ENCODE data around the gene ZNF282. TPM values are rescaled to one million over a fixed set of nuclear protein-coding genes. Genes with fewer than 3 reads are reported as not detected.
"Not testable (repeated sequence)": the region's sequence is repeated elsewhere in the genome, so short reads cannot be mapped to it uniquely, and the experiment has no call there.

ZNF282 gene
- total RNA-seq, 2 experiments from 2014 or later = 21.6 to 22.0 TPM

DNA sequence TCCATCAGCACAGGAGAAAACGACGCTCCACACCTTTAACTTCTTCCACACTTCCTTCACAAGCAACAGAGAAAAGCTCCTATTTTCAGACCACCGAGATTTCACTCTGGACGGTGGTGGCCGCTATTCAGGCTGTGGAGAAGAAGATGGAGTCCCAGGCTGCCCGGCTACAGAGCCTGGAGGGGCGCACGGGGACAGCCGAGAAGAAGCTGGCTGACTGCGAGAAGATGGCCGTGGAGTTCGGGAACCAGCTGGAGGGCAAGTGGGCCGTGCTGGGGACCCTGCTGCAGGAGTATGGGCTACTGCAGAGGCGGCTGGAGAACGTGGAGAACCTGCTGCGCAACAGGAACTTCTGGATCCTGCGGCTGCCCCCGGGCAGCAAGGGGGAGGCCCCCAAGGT is 54.8 kb downstream of the ZNF282 start:
- H3K27me3 Mint-ChIP-seq (ENCODE audit: low read depth); DNase-seq; H3K9me3 Mint-ChIP-seq; intact Hi-C loops (cut with micrococcal nuclease); H3K27ac Mint-ChIP-seq; H3K36me3 Mint-ChIP-seq (ENCODE audit: low read depth); H3K4me3 Mint-ChIP-seq: not testable (repeated sequence)
- CTCF ChIA-PET = interaction anchor here (0.6 to 6.9 kb wide), 6 partner anchors 9 to 374 kb away, joined by 3 to 49 read pairs (median 4); partner anchors contain the start of genes ZNF398 and ZNF783
- peaks cover 44% of the 10 kb centered on the region for H3K4me1 Mint-ChIP-seq (ENCODE audit: low read depth)

DNA sequence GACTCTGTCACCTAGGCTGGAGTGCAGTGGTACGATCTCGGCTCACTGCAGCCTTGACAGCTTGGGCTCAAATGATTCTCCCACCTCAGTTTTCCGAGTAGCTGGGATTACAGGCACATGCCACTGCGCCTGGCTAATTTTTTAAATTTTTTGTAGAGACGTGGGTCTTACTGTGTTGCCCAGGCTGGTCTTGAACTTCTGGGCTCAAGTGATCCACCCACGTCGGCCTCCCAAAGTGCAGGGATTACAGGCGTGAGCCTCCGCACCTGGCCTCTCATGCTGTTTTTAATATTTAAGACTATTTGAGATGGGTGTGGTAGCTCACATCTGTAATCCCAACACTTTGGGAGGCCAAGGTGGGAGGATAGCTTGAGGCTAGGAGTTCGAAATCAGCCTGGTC is 56.2 kb downstream of the ZNF282 start:
- peaks cover 31% of the 10 kb centered on the region for H3K4me1 Mint-ChIP-seq (ENCODE audit: low read depth)
- H3K36me3 Mint-ChIP-seq (ENCODE audit: low read depth); H3K27ac Mint-ChIP-seq; H3K9me3 Mint-ChIP-seq; H3K4me3 Mint-ChIP-seq; intact Hi-C loops (cut with micrococcal nuclease); H3K27me3 Mint-ChIP-seq (ENCODE audit: low read depth); DNase-seq: not testable (repeated sequence)
- CTCF ChIA-PET = interaction anchor here (2.3 to 6.9 kb wide), 2 partner anchors 10 to 33 kb away, joined by 9 to 49 read pairs; partner anchors contain the start of gene ZNF783

GRCh38 chr7:149252378-149252777 is 57.0 kb downstream of the ZNF282 start:
- Mint-ChIP-seq H3K9me3 (no peaks in the 10 kb centered on the region), H3K27ac (no peak overlapping the region), H3K4me1 (ENCODE audit: low read depth) (peaks cover 27% of the 10 kb centered on the region), H3K4me3 (no peak overlapping the region), H3K36me3 (ENCODE audit: low read depth) (peaks cover 2% of the 10 kb centered on the region), H3K27me3 (ENCODE audit: low read depth) (no peaks in the 10 kb centered on the region)
- intact Hi-C loops (cut with micrococcal nuclease) = no loop called here
- CTCF ChIA-PET = interaction anchor here (2.3 to 6.9 kb wide), 2 partner anchors 9 to 32 kb away, joined by 9 to 49 read pairs; partner anchors contain the start of gene ZNF783
- DNase-seq = no peak

GRCh38 chr7:149253665-149254064 is 58.3 kb downstream of the ZNF282 start:
- CTCF ChIA-PET = interaction anchor here (2.3 to 6.9 kb wide), 2 partner anchors 8 to 31 kb away, joined by 9 to 49 read pairs; partner anchors contain the start of gene ZNF783
- no peak for DNase-seq
- no peaks in the 10 kb centered on the region for H3K27me3 Mint-ChIP-seq (ENCODE audit: low read depth)
- intact Hi-C loops (cut with micrococcal nuclease) = no loop called here
- H3K36me3 Mint-ChIP-seq (ENCODE audit: low read depth) = peaks cover 1% of the 10 kb centered on the region
- H3K27ac Mint-ChIP-seq = no peak overlapping the region
- H3K4me1 Mint-ChIP-seq (ENCODE audit: low read depth) = peaks cover 14% of the 10 kb centered on the region
- H3K9me3 Mint-ChIP-seq = no peaks in the 10 kb centered on the region
- H3K4me3 Mint-ChIP-seq = no peak overlapping the region

GRCh38 chr7:149254181-149254858 is 59.0 kb downstream of the ZNF282 start:
- intact Hi-C loops (cut with micrococcal nuclease) = no loop called here
- no peak for DNase-seq
- no peaks in the 10 kb centered on the region for H3K27me3 Mint-ChIP-seq (ENCODE audit: low read depth)
- peaks cover 8% of the 10 kb centered on the region for H3K4me1 Mint-ChIP-seq (ENCODE audit: low read depth)
- H3K27ac Mint-ChIP-seq = no peak overlapping the region
- H3K9me3 Mint-ChIP-seq = no peaks in the 10 kb centered on the region
- CTCF ChIA-PET = no interaction called here
- no peak overlapping the region for H3K4me3 Mint-ChIP-seq
- peaks cover 1% of the 10 kb centered on the region for H3K36me3 Mint-ChIP-seq (ENCODE audit: low read depth)

DNA sequence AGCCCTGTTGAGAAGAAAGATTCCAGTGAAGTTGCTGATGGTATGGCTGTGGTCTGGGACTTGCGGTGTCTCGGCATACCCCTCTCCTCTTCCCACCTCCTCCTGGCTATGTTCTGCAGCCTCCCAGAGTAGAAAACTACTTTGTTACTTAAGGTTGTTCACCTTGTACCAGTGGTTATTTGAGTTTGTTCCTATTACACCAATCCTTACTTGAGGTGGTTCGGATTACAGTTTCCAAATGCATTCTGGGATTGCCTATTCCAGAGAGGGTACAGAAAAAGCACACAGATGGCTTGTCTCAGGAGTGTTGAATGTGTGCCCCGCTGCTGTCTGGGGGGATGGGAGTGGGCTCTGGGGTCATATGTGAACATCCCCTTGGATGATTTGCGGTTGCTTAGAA is 59.8 kb downstream of the ZNF282 start:
- no peaks in the 10 kb centered on the region for H3K27me3 Mint-ChIP-seq (ENCODE audit: low read depth)
- H3K4me1 Mint-ChIP-seq (ENCODE audit: low read depth) = peaks cover 1% of the 10 kb centered on the region
- DNase-seq = no peak
- intact Hi-C loops (cut with micrococcal nuclease) = no loop called here
- H3K36me3 Mint-ChIP-seq (ENCODE audit: low read depth) = peaks cover 1% of the 10 kb centered on the region
- CTCF ChIA-PET = no interaction called here
- no peak overlapping the region for H3K4me3 Mint-ChIP-seq
- H3K9me3 Mint-ChIP-seq = no peaks in the 10 kb centered on the region
- no peak overlapping the region for H3K27ac Mint-ChIP-seq

- intact Hi-C loops (cut with micrococcal nuclease) = no loop called here
- Mint-ChIP-seq H3K9me3 (no peaks in the 10 kb centered on the region), H3K27me3 (ENCODE audit: low read depth) (no peaks in the 10 kb centered on the region), H3K27ac (no peak overlapping the region), H3K4me3 (no peak overlapping the region), H3K4me1 (ENCODE audit: low read depth) (peaks cover 5% of the 10 kb centered on the region), H3K36me3 (ENCODE audit: low read depth) (no peaks in the 10 kb centered on the region)
- DNase-seq = no peak
- CTCF ChIA-PET = no interaction called here
Measured at GRCh38 chr7:149256568-149256967, 61.2 kb downstream of the ZNF282 start.

GRCh38 chr7:149257146-149257545 is 61.8 kb downstream of the ZNF282 start:
- CTCF ChIA-PET = interaction anchor here (1.2 kb wide), 1 partner anchor 54 kb away, joined by 3 read pairs; no protein-coding TSS in a partner anchor
- no peaks in the 10 kb centered on the region for H3K36me3 Mint-ChIP-seq (ENCODE audit: low read depth)
- intact Hi-C loops (cut with micrococcal nuclease) = no loop called here
- DNase-seq = no peak
- no peaks in the 10 kb centered on the region for H3K9me3 Mint-ChIP-seq
- no peaks in the 10 kb centered on the region for H3K27me3 Mint-ChIP-seq (ENCODE audit: low read depth)
- H3K27ac Mint-ChIP-seq = no peak overlapping the region
- no peak overlapping the region for H3K4me3 Mint-ChIP-seq
- peaks cover 7% of the 10 kb centered on the region for H3K4me1 Mint-ChIP-seq (ENCODE audit: low read depth)

- Mint-ChIP-seq H3K9me3 (no peaks in the 10 kb centered on the region), H3K4me1 (ENCODE audit: low read depth) (peaks cover 29% of the 10 kb centered on the region), H3K27ac (peak overlapping the region; percentile 74), H3K4me3 (peak overlapping the region; percentile 75), H3K36me3 (ENCODE audit: low read depth) (no peaks in the 10 kb centered on the region), H3K27me3 (ENCODE audit: low read depth) (no peaks in the 10 kb centered on the region)
- CTCF ChIA-PET = interaction anchor here (0.7 to 4.1 kb wide), 14 partner anchors 9 to 234 kb away, joined by 3 to 49 read pairs (median 4); partner anchors contain the start of gene ZNF282
- intact Hi-C loops (cut with micrococcal nuclease) = loop anchor here (5.0 kb wide), 1 partner anchor 274 kb away; no protein-coding TSS in a partner anchor
- no peak for DNase-seq
Measured at GRCh38 chr7:149261316-149261828, 66.0 kb downstream of the ZNF282 start.

DNA sequence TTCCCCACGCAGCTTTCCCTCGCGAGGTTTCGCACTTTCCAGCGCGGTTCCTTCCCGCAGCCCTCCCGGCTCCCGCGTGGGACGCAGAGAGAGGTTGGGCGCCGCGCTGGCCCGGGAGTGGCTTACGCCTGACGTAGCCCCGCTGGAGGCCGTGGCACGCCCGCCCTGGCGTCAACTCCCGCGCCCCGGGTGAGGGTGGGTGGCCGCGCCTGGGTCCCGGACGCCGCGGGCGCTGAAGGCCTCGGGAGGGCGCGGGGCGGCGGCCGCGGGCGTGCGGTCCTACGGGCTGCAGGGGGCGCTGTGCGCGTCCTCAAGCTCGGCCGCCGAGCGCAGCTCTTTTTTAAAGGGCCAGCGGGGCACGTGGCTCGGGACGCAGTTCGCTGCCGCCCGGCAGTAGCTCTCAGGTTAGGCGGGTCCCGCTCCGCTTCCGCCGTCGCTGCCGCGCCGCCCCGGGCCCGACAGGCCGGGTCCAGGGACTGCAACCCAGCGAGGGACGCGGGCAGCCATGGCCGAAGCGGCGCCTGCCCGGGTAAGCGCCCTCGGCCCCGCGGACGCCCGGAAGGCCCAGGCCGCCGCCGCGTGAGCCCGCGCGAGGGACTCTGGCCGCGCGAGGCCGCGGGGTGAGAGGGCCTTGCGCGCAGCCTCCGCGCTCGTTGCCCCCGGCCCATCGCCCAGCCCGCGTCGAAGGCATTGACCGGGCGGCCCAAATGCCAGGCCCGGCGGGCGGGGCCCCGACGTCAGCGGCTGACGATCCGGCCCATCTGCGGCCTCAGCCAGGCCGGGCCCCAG is 66.7 kb downstream of the ZNF282 start, which contains the start of gene ZNF783:
Gene ZNF783 (plus strand): TSS at position 368 of the 789 bp plus-strand sequence. CDS start 138 bp downstream, at position 506.
- Mint-ChIP-seq H3K27ac (peak within 1 kb of the TSS; percentile 74), H3K9me3 (no peaks in the 10 kb centered on the region), H3K4me1 (ENCODE audit: low read depth) (peaks cover 29% of the 10 kb centered on the region), H3K27me3 (ENCODE audit: low read depth) (no peaks in the 10 kb centered on the region), H3K4me3 (peak within 1 kb of the TSS; percentile 75), H3K36me3 (ENCODE audit: low read depth) (peaks cover 5% of the 10 kb centered on the region)
- DNase-seq = peak; percentile 85
- CTCF ChIA-PET = interaction anchor here (0.7 to 4.1 kb wide), 15 partner anchors 8 to 234 kb away, joined by 3 to 49 read pairs (median 4); partner anchors contain the start of gene ZNF282
- intact Hi-C loops (cut with micrococcal nuclease) = loop anchor here (1.0 to 5.0 kb wide), 10 partner anchors 17 to 363 kb away; partner anchors contain the start of genes PDIA4, ZNF212, ZNF746 and ZNF777

DNA sequence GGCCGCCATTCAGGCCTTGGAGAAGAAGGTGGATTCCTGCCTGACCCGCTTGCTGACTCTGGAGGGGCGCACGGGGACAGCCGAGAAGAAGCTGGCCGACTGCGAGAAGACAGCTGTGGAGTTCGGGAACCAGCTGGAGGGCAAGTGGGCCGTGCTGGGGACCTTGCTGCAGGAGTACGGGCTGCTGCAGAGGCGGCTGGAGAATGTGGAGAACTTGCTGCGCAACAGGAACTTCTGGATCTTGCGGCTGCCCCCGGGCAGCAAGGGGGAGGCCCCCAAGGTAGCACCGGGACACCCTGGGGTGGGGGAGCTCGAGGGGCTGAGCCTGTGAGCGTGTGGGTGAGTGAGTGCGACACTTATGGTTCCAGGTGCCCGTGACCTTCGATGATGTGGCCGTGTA is 71.1 kb downstream of the ZNF282 start:
- CTCF ChIA-PET = interaction anchor here (1.0 to 1.9 kb wide), 2 partner anchors 43 to 71 kb away, joined by 3 to 4 read pairs; partner anchors contain the start of gene ZNF282
- intact Hi-C loops (cut with micrococcal nuclease) = no loop called here
- Mint-ChIP-seq H3K36me3 (ENCODE audit: low read depth) (peaks cover 26% of the 10 kb centered on the region), H3K4me3 (no peak overlapping the region), H3K27ac (peak overlapping the region; percentile 27), H3K9me3 (no peaks in the 10 kb centered on the region), H3K4me1 (ENCODE audit: low read depth) (peaks cover 30% of the 10 kb centered on the region), H3K27me3 (ENCODE audit: low read depth) (no peaks in the 10 kb centered on the region)
- no peak for DNase-seq

- H3K4me1 Mint-ChIP-seq (ENCODE audit: low read depth) = peaks cover 26% of the 10 kb centered on the region
- no peak overlapping the region for H3K4me3 Mint-ChIP-seq
- no peak overlapping the region for H3K27ac Mint-ChIP-seq
- DNase-seq = no peak
- CTCF ChIA-PET = no interaction called here
- no peaks in the 10 kb centered on the region for H3K9me3 Mint-ChIP-seq
- H3K36me3 Mint-ChIP-seq (ENCODE audit: low read depth) = peaks cover 28% of the 10 kb centered on the region
- H3K27me3 Mint-ChIP-seq (ENCODE audit: low read depth) = no peaks in the 10 kb centered on the region
- intact Hi-C loops (cut with micrococcal nuclease) = no loop called here
Measured at GRCh38 chr7:149267733-149268132, 72.4 kb downstream of the ZNF282 start.
